B cell (primary cell): Measurements from ENCODE around the gene SLU7. TPM values are rescaled to one million over a fixed set of nuclear protein-coding genes. Genes with fewer than 3 reads are reported as not detected.

Experiments used
- ATAC-seq: fragments of 200-7000 bp; cut with Tn5 transposase; one replicate; pipeline ENCODE4 v1.10.0; 2021; ENCODE audit warnings: low read depth, mild to moderate bottlenecking, moderate number of reproducible peaks, moderate library complexity
- CTCF ChIA-PET: fragments of 350-600 bp; sonication (Branson Sonifier 250); formaldehyde crosslinking; loops from one replicate; lab custom pipeline; 2021; ENCODE audit warnings: antibody characterized with exemption, inconsistent platforms; lab: Charles Lee
- POLR2A ChIA-PET: fragments of 350-600 bp; sonication (Branson Sonifier 250); formaldehyde crosslinking; loops from one replicate; lab custom pipeline; 2021; ENCODE audit warnings: antibody characterized with exemption; lab: Charles Lee
- DNase-seq: peaks from one replicate; pipeline ENCODE4 v3.0.0; 2013
- H2AFZ ChIP-seq: 2 replicates; pipeline ENCODE4 v1.6.1; 2012; ENCODE audit warnings: mild to moderate bottlenecking, low read depth, low read length; ENCODE audit not compliant: insufficient read depth, poor library complexity, severe bottlenecking
- H3K27ac ChIP-seq, 2 donors: 1 replicate in 1 of 2; 2 replicates in 1 of 2; pipeline ENCODE4 v1.5.1; 2012 to 2013; ENCODE audit warnings: low read length in 2 of 2, mild to moderate bottlenecking in 2 of 2, moderate library complexity in 1 of 2
- H3K27me3 ChIP-seq, 4 experiments: fragments of 200-600 bp in 1 of 4; sonication (generic) in 1 of 4; replicated peaks in 1 of 4; 1 replicate in 2 of 4; 2 replicates in 2 of 4; pipeline versions ENCODE4 v1.6.1 to v1.7.0; 2013 to 2016; ENCODE audit warnings: low read length in 3 of 4, mild to moderate bottlenecking in 2 of 4, mixed read lengths in 1 of 4, moderate library complexity in 1 of 4; ENCODE audit not compliant: insufficient read depth in 4 of 4, control insufficient read depth in 3 of 4; ENCODE audit errors: control extremely low read depth in 1 of 4
- H3K36me3 ChIP-seq, 2 experiments: replicated peaks in 1 of 2; 1 replicate in 1 of 2; 2 replicates in 1 of 2; pipeline versions ENCODE4 v1.6.1 to v1.7.1; 2013; ENCODE audit warnings: low read length in 1 of 2; ENCODE audit not compliant: insufficient read depth in 2 of 2, control insufficient read depth in 1 of 2; ENCODE audit errors: control extremely low read depth in 1 of 2, extremely low read depth in 1 of 2
- H3K4me1 ChIP-seq, 2 donors: fragments of 200-600 bp in 1 of 2; sonication (generic) in 1 of 2; 1 replicate in 1 of 2; 2 replicates in 1 of 2; pipeline versions ENCODE4 v1.5.1 to v1.6.1; 2013 to 2017; ENCODE audit warnings: low read length in 2 of 2; ENCODE audit not compliant: control insufficient read depth in 2 of 2, insufficient read depth in 2 of 2
- H3K4me2 ChIP-seq: replicated peaks from 2 replicates; pipeline ENCODE3; 2012; ENCODE audit warnings: mild to moderate bottlenecking, low read depth, low read length; ENCODE audit not compliant: poor library complexity, severe bottlenecking
- H3K4me3 ChIP-seq, 5 experiments: fragments of 200-600 bp in 1 of 5; sonication (generic) in 1 of 5; 1 replicate in 3 of 5; 2 replicates in 2 of 5; pipeline versions ENCODE4 v1.5.1 to v1.7.0; 2011 to 2016; ENCODE audit warnings: low read length in 4 of 5, mild to moderate bottlenecking in 4 of 5, low read depth in 2 of 5, control low read depth in 1 of 5, moderate library complexity in 1 of 5; ENCODE audit not compliant: insufficient read depth in 1 of 5; ENCODE audit errors: control extremely low read depth in 1 of 5, extremely low read depth in 1 of 5
- H3K79me2 ChIP-seq: fragments of 200-600 bp; sonication (generic); one replicate; pipeline ENCODE4 v1.6.0; 2016; ENCODE audit warnings: low read length; ENCODE audit not compliant: control insufficient read depth, insufficient read depth
- H3K9ac ChIP-seq: fragments of 200-600 bp; sonication (generic); 2 replicates; pipeline ENCODE4 v1.6.1; 2017; ENCODE audit warnings: mild to moderate bottlenecking, low read length, moderate library complexity
- H3K9me3 ChIP-seq, 3 donors: one replicate each; pipeline versions ENCODE4 v1.6.1 to v1.7.1; 2013; ENCODE audit warnings: low read length in 2 of 3; ENCODE audit not compliant: control insufficient read depth in 2 of 3, insufficient read depth in 1 of 3; ENCODE audit errors: control extremely low read depth in 1 of 3
- H4K20me1 ChIP-seq: 2 replicates; pipeline ENCODE4 v1.6.0; 2012; ENCODE audit warnings: mild to moderate bottlenecking, low read length; ENCODE audit not compliant: insufficient read depth, control insufficient read depth, poor library complexity, severe bottlenecking
- H3K27ac Mint-ChIP-seq: one replicate; pipeline ENCODE4 v1.8.0; 2021; ENCODE audit warnings: mixed read lengths
- H3K27me3 Mint-ChIP-seq: one replicate; pipeline ENCODE4 v1.8.0; 2021; ENCODE audit warnings: mixed read lengths
- H3K4me1 Mint-ChIP-seq: one replicate; pipeline ENCODE4 v1.8.0; 2021; ENCODE audit warnings: mixed read lengths
- H3K4me3 Mint-ChIP-seq: one replicate; pipeline ENCODE4 v1.8.0; 2021; ENCODE audit warnings: mixed read lengths
- H3K9me3 Mint-ChIP-seq: one replicate; pipeline ENCODE4 v1.8.0; 2022; ENCODE audit warnings: mixed read lengths; ENCODE audit not compliant: insufficient read depth
- CTCF ChIP-seq: fragments of 200-600 bp; IDR thresholded peaks from one replicate; pipeline ENCODE4 v1.8.0; 2022; ENCODE audit warnings: antibody characterized with exemption, mild to moderate bottlenecking
- EZH2 ChIP-seq: IDR thresholded peaks from 2 replicates; pipeline ENCODE4 v1.6.1; 2012; ENCODE audit warnings: borderline replicate concordance, low read depth, mild to moderate bottlenecking, moderate library complexity, low read length; ENCODE audit not compliant: insufficient read depth, poor library complexity, severe bottlenecking
- WGBS: methylation state at CpG from one replicate; pipeline ENCODE4 v1.1.5; 2013; ENCODE audit warnings: missing lambda C conversion rate; ENCODE audit not compliant: insufficient coverage; 5-methylcytosine and 5-hydroxymethylcytosine counted together
- intact Hi-C: fragments of 100-400 bp; cut with micrococcal nuclease; formaldehyde crosslinking; loops from one replicate; pipeline ENCODE4 v1.10.0; 2022
- polyA plus RNA-seq: library from polyadenylated mRNA; depleted of rRNA; stranded (reverse); fragments of >200 nt; gene quantifications from 2 replicates; pipeline ENCODE4 v1.2.3, GENCODE V29; 2012
- total RNA-seq, 2 donors: library from RNA; stranded (reverse); fragments of 120-200 nt in 1 of 2; gene quantifications; 1 replicate in 1 of 2; 2 replicates in 1 of 2; pipeline versions ENCODE4 v1.2.3 to v1.2.4, GENCODE V29; 2013 to 2022

The SLU7 gene
- total and polyA plus RNA-seq, 2 donors (not counting 1 experiment from before 2014, with no cell fraction given): 30.8 to 68.3 TPM

DNA sequence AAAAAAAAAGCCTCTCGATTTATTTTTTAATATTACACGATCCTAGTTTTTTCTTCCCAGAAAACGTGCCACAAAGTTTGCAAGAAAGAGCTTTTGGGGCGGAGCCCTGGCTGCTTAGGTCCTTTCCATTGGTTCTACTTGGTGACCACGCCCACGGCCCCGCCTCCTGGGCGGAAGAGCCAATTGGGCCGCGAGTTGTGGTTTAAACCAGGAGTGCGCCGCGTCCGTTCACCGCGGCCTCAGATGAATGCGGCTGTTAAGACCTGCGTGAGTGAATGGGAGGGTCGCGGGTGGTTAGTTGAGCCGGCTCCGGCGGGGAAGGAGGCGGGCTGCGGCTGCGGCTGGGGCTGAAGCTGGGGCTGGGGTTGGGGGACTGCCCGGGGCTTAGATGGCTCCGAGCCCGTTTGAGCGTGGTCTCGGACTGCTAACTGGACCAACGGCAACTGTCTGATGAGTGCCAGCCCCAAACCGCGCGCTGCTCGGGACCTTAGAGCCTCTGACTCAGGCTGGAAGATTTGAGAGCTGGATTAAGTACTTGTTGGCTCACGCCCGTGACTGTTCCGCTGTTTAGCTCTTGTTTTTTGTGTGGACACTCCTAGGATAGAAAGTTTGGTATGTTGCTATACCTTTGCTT, 2.9 kb upstream of the SLU7 start, which contains the start of gene PTTG1:
PTTG1 (plus strand) TSS at position 231 of the 634 bp plus-strand sequence. CDS start 458 bp downstream, outside the sequence.
- TF ChIP-seq EZH2: no peak
- no peak for TF ChIP-seq CTCF
- peak within 1 kb of the TSS; percentile 97 for H2AFZ ChIP-seq

DNA sequence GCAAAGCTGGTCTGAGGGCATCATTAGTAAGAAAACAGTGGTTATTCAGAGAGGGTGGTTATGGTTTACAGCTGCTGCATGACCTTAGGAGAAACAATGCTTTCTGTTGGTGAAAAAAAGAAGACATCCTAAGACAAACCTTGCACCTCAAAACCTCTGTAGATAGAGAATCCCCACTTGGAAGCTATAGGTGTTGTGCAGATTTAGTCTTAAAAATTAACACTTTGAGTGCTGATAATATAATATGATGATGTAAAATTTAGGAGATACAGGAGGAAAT, 1.4 kb upstream of the SLU7 start:
- Histone ChIP-seq H2AFZ (peak overlapping the region; percentile 30), H3K27ac (peak overlapping the region; percentile 95), H3K79me2 (peaks cover 40% of the 10 kb centered on the region), H3K4me1 (peaks cover 38 to 48% of the 10 kb centered on the region in 2 donors), H3K27me3 (no peaks in the 10 kb centered on the region), H3K9ac (peak overlapping the region; percentile 95), H3K4me2 (peak overlapping the region; percentile 80), H3K36me3 (peaks cover 0 to 9% of the 10 kb centered on the region in 2 experiments), H3K4me3 (peak overlapping the region in 1 of 5 experiments; percentile 92), H4K20me1 (no peaks in the 10 kb centered on the region), H3K9me3 (no peaks in the 10 kb centered on the region)
- peak overlapping the region; percentile 92 for H3K4me3 Mint-ChIP-seq
- H3K27ac Mint-ChIP-seq: peak overlapping the region; percentile 87
- H3K4me1 Mint-ChIP-seq: peaks cover 76% of the 10 kb centered on the region
- no peak for ATAC-seq
- ChIA-PET POLR2A (interaction anchor here (1.5 kb wide), 1 partner anchor 19 kb away, joined by 7 read pairs; no protein-coding TSS in a partner anchor), CTCF (interaction anchor here (1.5 to 3.5 kb wide), 3 partner anchors 9 to 47 kb away, joined by 6 to 57 read pairs (median 7); no protein-coding TSS in a partner anchor)
- DNase-seq: no peak
- no peak for TF ChIP-seq CTCF
- no peak for TF ChIP-seq EZH2
- intact Hi-C loops: no loop called here
- H3K27me3 Mint-ChIP-seq: no peaks in the 10 kb centered on the region
- H3K9me3 Mint-ChIP-seq: no peaks in the 10 kb centered on the region

More for the DNA sequence above, 2.9 kb upstream of the SLU7 start, which contains the start of gene PTTG1:
- under 1% methylated on average over 36 of the region's 39 CpGs for WGBS
- H3K4me1 ChIP-seq: peaks cover 38 to 51% of the 10 kb centered on the region in 2 donors
- POLR2A ChIA-PET: interaction anchor here (0.6 to 1.4 kb wide), 2 partner anchors 17 to 46 kb away, joined by 3 to 7 read pairs; no protein-coding TSS in a partner anchor
- ATAC-seq: peak; percentile 72
- peak within 1 kb of the TSS; percentile 88 for H3K27ac Mint-ChIP-seq
- H3K36me3 ChIP-seq: peaks cover 0 to 2% of the 10 kb centered on the region in 2 experiments
- DNase-seq: peak; percentile 94
- no peaks in the 10 kb centered on the region for H3K27me3 ChIP-seq
- H3K79me2 ChIP-seq: peaks cover 28% of the 10 kb centered on the region
- H3K9ac ChIP-seq: peak within 1 kb of the TSS; percentile 84
- H3K27ac ChIP-seq: peak within 1 kb of the TSS; percentile 60 to 71
- H3K9me3 Mint-ChIP-seq: no peaks in the 10 kb centered on the region
- H3K4me3 ChIP-seq: peak within 1 kb of the TSS; percentile 59 to 87 (median 69)
- H3K4me2 ChIP-seq: peak within 1 kb of the TSS; percentile 90
- H3K9me3 ChIP-seq: no peaks in the 10 kb centered on the region
- intact Hi-C loops: loop anchor here (1.0 kb wide), 1 partner anchor 13 kb away; no protein-coding TSS in a partner anchor
- H3K27me3 Mint-ChIP-seq: no peaks in the 10 kb centered on the region
- no peaks in the 10 kb centered on the region for H4K20me1 ChIP-seq
- CTCF ChIA-PET: interaction anchor here (0.5 to 5.2 kb wide), 3 partner anchors 17 to 1819 kb away, joined by 3 to 79 read pairs (median 4); no protein-coding TSS in a partner anchor
- peak within 1 kb of the TSS; percentile 93 for H3K4me3 Mint-ChIP-seq
- peaks cover 69% of the 10 kb centered on the region for H3K4me1 Mint-ChIP-seq
